A549 (cell line): ENCODE measurements around the gene ADORA2B. TPM values are rescaled to one million over a fixed set of nuclear protein-coding genes. Genes with fewer than 3 reads are reported as not detected.

ENCODE experiments used
- ATAC-seq, 2 experiments: fragments of 200-7000 bp in 1 of 2; fragments of >200 bp in 1 of 2; cut with Nextera tagmentation in 1 of 2; cut with Tn5 transposase in 1 of 2; 3 replicates each; pipeline versions ENCODE4 v1.8.0 to v1.9.1; 2018 to 2020; ENCODE audit warnings: mild to moderate bottlenecking in 1 of 2, moderate library complexity in 1 of 2
- CTCF ChIA-PET: fragments of 300-600 bp; sonication (Branson Sonifier 250); formaldehyde crosslinking; extraction: SDS; loops from one replicate; lab custom pipeline; 2021; ENCODE audit warnings: antibody characterized with exemption, inconsistent platforms; lab: Yijun Ruan, JAX
- POLR2A ChIA-PET: fragments of 350-600 bp; formaldehyde crosslinking; extraction: SDS; loops from one replicate; lab custom pipeline; 2021; ENCODE audit warnings: antibody characterized with exemption, inconsistent platforms; lab: Yijun Ruan, JAX
- DNase-seq, 2 experiments: peaks; one replicate each; pipeline versions ENCODE4 v3.0.0 to v3.0.0-alpha.2; 2011 to 2016; ENCODE audit warnings: low read depth in 1 of 2, low spot score in 1 of 2
- FAIRE-seq: peaks from 2 replicates; lab custom pipeline; 2011; peaks lifted over from hg19 to GRCh38; lab: Jason Lieb, UNC
- H3K27ac ChIP-seq, 2 experiments: fragments of >200 bp; sonication (Bioruptor Twin); formaldehyde crosslinking; 3 replicates each; pipeline ENCODE4 v1.5.1; 2016 to 2017
- H3K4me1 ChIP-seq: fragments of >200 bp; sonication (Bioruptor Twin); formaldehyde crosslinking; 3 replicates; pipeline ENCODE4 v1.6.1; 2016
- H3K4me2 ChIP-seq: fragments of >200 bp; sonication (Bioruptor Twin); formaldehyde crosslinking; 3 replicates; pipeline ENCODE4 v1.6.1; 2016
- H3K4me3 ChIP-seq: fragments of >200 bp; sonication (Bioruptor Twin); formaldehyde crosslinking; 3 replicates; pipeline ENCODE4 v1.5.1; 2016
- H3K9me3 ChIP-seq: fragments of >200 bp; sonication (Bioruptor Twin); formaldehyde crosslinking; 3 replicates; pipeline ENCODE4 v1.6.1; 2016
- CBX2 ChIP-seq: fragments of 200-600 bp; sonication (generic); IDR thresholded peaks from 2 replicates; pipeline ENCODE4 v1.6.1; 2016; ENCODE audit warnings: low read depth, mild to moderate bottlenecking, borderline replicate concordance
- CBX8 ChIP-seq: fragments of 200-600 bp; sonication (generic); IDR thresholded peaks from 2 replicates; pipeline ENCODE4 v1.6.1; 2016
- CHD2 ChIP-seq: fragments of 150-350 bp; IDR thresholded peaks from 2 replicates; pipeline ENCODE4 v1.6.1; 2014; ENCODE audit warnings: low read length; ENCODE audit not compliant: partially characterized antibody
- CHD4 ChIP-seq: fragments of 200-600 bp; sonication (generic); IDR thresholded peaks from 2 replicates; pipeline ENCODE4 v1.6.1; 2016; ENCODE audit warnings: antibody characterized with exemption, mild to moderate bottlenecking, borderline replicate concordance
- EHF ChIP-seq: fragments of 250-450 bp; sonication (Bioruptor Pico); IDR thresholded peaks from 2 replicates; pipeline ENCODE4 v1.5.0; 2020; ENCODE audit warnings: mild to moderate bottlenecking
- ESRRA ChIP-seq: fragments of 150-350 bp; IDR thresholded peaks from 2 replicates; pipeline ENCODE4 v1.6.1; 2014; ENCODE audit warnings: mild to moderate bottlenecking, low read length, borderline replicate concordance
- FOSB ChIP-seq: fragments of 250-450 bp; sonication (Bioruptor Pico); IDR thresholded peaks from 2 replicates; pipeline ENCODE4 v1.5.0; 2020; ENCODE audit warnings: mild to moderate bottlenecking, moderate library complexity
- FOSL2 ChIP-seq, 2 experiments: fragments of 450-650 bp in 1 of 2; fragments of >200 bp in 1 of 2; sonication (Bioruptor Twin) in 1 of 2; formaldehyde crosslinking; IDR thresholded peaks; 2 replicates each; pipeline versions ENCODE4 v1.5.0 to v1.6.1; 2016 to 2020; ENCODE audit warnings: mild to moderate bottlenecking in 1 of 2, moderate library complexity in 1 of 2
- GATA3 ChIP-seq: IDR thresholded peaks from 2 replicates; pipeline ENCODE4 v1.6.1; 2012; ENCODE audit warnings: borderline replicate concordance
- HOXB13 ChIP-seq: fragments of 250-450 bp; sonication (Bioruptor Pico); IDR thresholded peaks from 2 replicates; pipeline ENCODE4 v1.5.0; 2020; ENCODE audit warnings: low read depth, mild to moderate bottlenecking, moderate library complexity
- JUN ChIP-seq, 2 experiments: fragments of >200 bp; sonication (Bioruptor Twin); formaldehyde crosslinking; IDR thresholded peaks; 2 replicates in 1 of 2; 3 replicates in 1 of 2; pipeline ENCODE4 v1.6.1; 2016 to 2017
- JUNB ChIP-seq: fragments of >200 bp; sonication (Bioruptor Twin); formaldehyde crosslinking; IDR thresholded peaks from 2 replicates; pipeline ENCODE4 v1.6.1; 2016
- MAFK ChIP-seq: fragments of 450-650 bp; IDR thresholded peaks from 2 replicates; pipeline ENCODE4 v1.6.1; 2014; ENCODE audit not compliant: partially characterized antibody
- MAX ChIP-seq: IDR thresholded peaks from 2 replicates; pipeline ENCODE4 v1.6.1; 2012
- MAZ ChIP-seq: fragments of 150-350 bp; IDR thresholded peaks from 2 replicates; pipeline ENCODE4 v1.6.1; 2014; ENCODE audit warnings: antibody characterized with exemption, low read depth, low read length, borderline replicate concordance
- NFE2L2 ChIP-seq: fragments of 150-350 bp; conservative IDR thresholded peaks from 2 replicates; pipeline ENCODE4 v1.6.1; 2014; ENCODE audit warnings: low read length
- NPAS2 ChIP-seq: fragments of 250-450 bp; sonication (Bioruptor Pico); IDR thresholded peaks from 2 replicates; pipeline ENCODE4 v1.8.0; 2022; ENCODE audit warnings: mild to moderate bottlenecking, moderate library complexity, borderline replicate concordance
- PHF8 ChIP-seq: fragments of 200-600 bp; sonication (generic); IDR thresholded peaks from 2 replicates; pipeline ENCODE4 v1.6.1; 2016; ENCODE audit warnings: low read depth, mild to moderate bottlenecking, antibody characterized with exemption, moderate library complexity, borderline replicate concordance
- POLR2A ChIP-seq: IDR thresholded peaks from 2 replicates; pipeline ENCODE4 v1.6.1; 2012; ENCODE audit warnings: mild to moderate bottlenecking, low read length
- POLR2AphosphoS2 ChIP-seq: conservative IDR thresholded peaks from 2 replicates; pipeline ENCODE4 v1.6.1; 2012; ENCODE audit warnings: low read length, improper control_type of control experiment, inconsistent platforms
- RAD21 ChIP-seq, 2 experiments: fragments of >200 bp in 1 of 2; sonication (Bioruptor Twin) in 1 of 2; formaldehyde crosslinking in 1 of 2; IDR thresholded peaks in 1 of 2; conservative IDR thresholded peaks in 1 of 2; 2 replicates in 1 of 2; 3 replicates in 1 of 2; pipeline ENCODE4 v1.6.1; 2012 to 2018; ENCODE audit warnings: inconsistent platforms in 1 of 2
- RFX5 ChIP-seq: fragments of 450-650 bp; IDR thresholded peaks from 2 replicates; pipeline ENCODE4 v1.7.1; 2014; ENCODE audit warnings: antibody characterized with exemption, mild to moderate bottlenecking, moderate library complexity
- RNF2 ChIP-seq: fragments of 200-600 bp; sonication (generic); IDR thresholded peaks from 2 replicates; pipeline ENCODE4 v1.6.1; 2016; ENCODE audit warnings: low read depth, mild to moderate bottlenecking, antibody characterized with exemption, moderate library complexity, borderline replicate concordance
- SREBF2 ChIP-seq: fragments of 450-650 bp; IDR thresholded peaks from 2 replicates; pipeline ENCODE4 v1.6.1; 2014; ENCODE audit warnings: mild to moderate bottlenecking, moderate library complexity
- TP53 ChIP-seq: fragments of 250-450 bp; sonication (Bioruptor Pico); IDR thresholded peaks from 2 replicates; pipeline ENCODE4 v1.5.0; 2021; ENCODE audit warnings: mild to moderate bottlenecking, moderate library complexity
- ZNF302 ChIP-seq: fragments of 250-450 bp; sonication (Bioruptor Pico); IDR thresholded peaks from 2 replicates; pipeline ENCODE4 v1.9.0; 2021; ENCODE audit warnings: inconsistent platforms, mild to moderate bottlenecking, moderate library complexity
- WGBS: methylation state at CpG from one replicate; pipeline ENCODE4 v1.1.6; 2017; ENCODE audit errors: missing lambda C conversion rate; 5-methylcytosine and 5-hydroxymethylcytosine counted together
- polyA plus RNA-seq, 4 experiments: library from polyadenylated mRNA; depleted of rRNA in 3 of 4; stranded (reverse); fragments of >200 nt; fragmentation: RNase III in 1 of 4; extraction: RNeasy Plus Mini Kit Qiagen cat#74134 plus additional on column Dnase treatment in 1 of 4; gene quantifications; 2 replicates in 3 of 4; 3 replicates in 1 of 4; pipeline ENCODE4 v1.2.3, GENCODE V29; 2011 to 2017
- TF ChIP-seq, protein P1 (sequence below): fragments of >200 bp; sonication (Bioruptor Twin); formaldehyde crosslinking; IDR thresholded peaks from 2 replicates; pipeline ENCODE4 v1.6.1; 2016

ADORA2B gene
- polyA plus RNA-seq, 2 of the 4 experiments (the other 2 are of a cell fraction) = 5.7 to 10.2 TPM

GRCh38 chr17:15952048-15952532, 7.2 kb downstream of the ADORA2B start:
- peak overlapping the region in 1 of 2 experiments; percentile 12; a peak in 1 of 6 replicates for H3K27ac ChIP-seq
- peaks cover 21% of the 10 kb centered on the region for H3K4me1 ChIP-seq
- POLR2A ChIA-PET = no interaction called here
- TF ChIP-seq GATA3 (no peak), POLR2A (no peak), ZNF302 (CRISPR knock-in tag) (no peak), ESRRA (no peak), CBX8 (no peak), RFX5 (no peak), FOSB (CRISPR knock-in tag) (no peak), HOXB13 (CRISPR knock-in tag) (no peak), NPAS2 (no peak)
- TF ChIP-seq, protein P1, sequence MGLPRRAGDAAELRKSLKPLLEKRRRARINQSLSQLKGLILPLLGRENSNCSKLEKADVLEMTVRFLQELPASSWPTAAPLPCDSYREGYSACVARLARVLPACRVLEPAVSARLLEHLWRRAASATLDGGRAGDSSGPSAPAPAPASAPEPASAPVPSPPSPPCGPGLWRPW = no peak
- TF ChIP-seq, all 56 proteins: peak for 0
- 88% methylated on average over 7 of the region's 7 CpGs for WGBS
- CTCF ChIA-PET = interaction anchor here (0.6 kb wide), 1 partner anchor 46 kb away, joined by 3 read pairs; no protein-coding TSS in a partner anchor
- H3K4me3 ChIP-seq = no peak overlapping the region
- DNase-seq (no peak), FAIRE-seq (no peak), ATAC-seq (no peak)
- H3K4me2 ChIP-seq = no peak overlapping the region
- no peaks in the 10 kb centered on the region for H3K9me3 ChIP-seq

- FAIRE-seq = no peak
These were observed 8.2 kb downstream of the ADORA2B start for GRCh38 chr17:15952916-15953790.

DNA sequence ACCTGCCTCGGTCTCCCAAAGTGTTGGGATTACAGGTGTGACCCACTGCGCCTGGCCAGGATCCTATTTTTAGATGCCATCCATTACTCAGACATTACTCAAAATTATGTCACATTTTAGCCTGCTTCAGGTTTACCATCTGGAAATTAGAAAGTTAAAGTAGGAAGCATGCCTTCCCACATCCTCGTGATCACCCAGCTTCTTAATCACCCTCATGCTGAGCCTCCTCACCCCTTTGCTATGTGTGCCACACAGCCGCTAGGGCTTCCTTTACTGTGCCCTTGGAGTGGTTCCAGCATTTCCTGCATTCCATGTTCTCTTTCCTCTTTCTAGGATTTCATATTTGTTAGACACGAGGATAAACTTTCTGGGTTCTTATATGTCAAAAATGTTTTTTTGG, 9.3 kb downstream of the ADORA2B start:
- WGBS = 45% methylated on average over 5 of the region's 5 CpGs
- Histone ChIP-seq H3K4me2 (0 out of 3 replicates have a peak overlapping the region, but pooled peaks have one; percentile 3), H3K4me3 (no peak overlapping the region), H3K27ac (peak overlapping the region in 1 of 2 experiments; percentile 44; a peak in 2 of 6 replicates)
- ChIA-PET POLR2A (no interaction called here), CTCF (interaction anchor here (0.9 to 8.2 kb wide), 2 partner anchors 9 to 43 kb away, joined by 3 to 72 read pairs; partner anchors contain the start of gene ADORA2B)
- peak in 1 of 2 experiments; percentile 23; a peak in 1 of 6 replicates for ATAC-seq
- no peak for FAIRE-seq
- TF ChIP-seq RAD21 (conservative IDR thresholded peaks at IDR 0.05 in 1 of 2, IDR thresholded peaks at IDR 0.05 in 1 of 2) = no peak
- TF ChIP-seq MAX = peak; percentile 54
- TF ChIP-seq RNF2 = no peak
- TF ChIP-seq GATA3 = no peak
- no peak for TF ChIP-seq POLR2AphosphoS2
- no peak for TF ChIP-seq MAFK
- no peak for TF ChIP-seq FOSB (CRISPR knock-in tag)
- TF ChIP-seq CHD4 = no peak
- no peak for TF ChIP-seq PHF8
- no peak for TF ChIP-seq NFE2L2
- no peak for TF ChIP-seq TP53 (CRISPR knock-in tag)
- no peak for TF ChIP-seq FOSL2 (IDR thresholded peaks at IDR 0.05)
- TF ChIP-seq FOSL2 (CRISPR knock-in tag; IDR thresholded peaks at IDR 0.05) = peak; percentile 48; the same call in 1 of the 2 replicates
- TF ChIP-seq JUNB = 0 out of 2 replicates have a peak, but pooled peaks have one; percentile 20
- TF ChIP-seq MAZ = no peak
- TF ChIP-seq CBX2 = no peak
- no peak for TF ChIP-seq SREBF2
- no peak for TF ChIP-seq JUN (IDR thresholded peaks at IDR 0.05)
- no peak for TF ChIP-seq CBX8
- no peak for TF ChIP-seq CHD2
- TF ChIP-seq, all 56 proteins: peak for 3
- H3K9me3 ChIP-seq = no peaks in the 10 kb centered on the region
- peak; percentile 45 to 47 for DNase-seq
- peaks cover 26% of the 10 kb centered on the region for H3K4me1 ChIP-seq

More at GRCh38 chr17:15952916-15953790, 8.2 kb downstream of the ADORA2B start:
- peak overlapping the region in 1 of 2 experiments; percentile 14; a peak in 1 of 6 replicates for H3K27ac ChIP-seq
- no peak overlapping the region for H3K4me2 ChIP-seq
- H3K9me3 ChIP-seq = no peaks in the 10 kb centered on the region
- no peak overlapping the region for H3K4me3 ChIP-seq
- DNase-seq = no peak
- H3K4me1 ChIP-seq = peaks cover 15% of the 10 kb centered on the region
- ChIA-PET POLR2A (interaction anchor here (0.9 kb wide), 1 partner anchor 47 kb away, joined by 4 read pairs; the partner anchor contains the start of genes TTC19 and ZSWIM7), CTCF (interaction anchor here (8.2 kb wide), 1 partner anchor 8 kb away, joined by 72 read pairs; the partner anchor contains the start of gene ADORA2B)
- TF ChIP-seq MAFK (peak; percentile 74), EHF (CRISPR knock-in tag) (no peak)
- no peak for ATAC-seq
- 80% methylated on average over 22 of the region's 22 CpGs for WGBS
